ENCODE measurements around the gene OGFOD3. TPM values are rescaled to one million over a fixed set of nuclear protein-coding genes. Genes with fewer than 3 reads are reported as not detected.
"Not testable (repeated sequence)": the region's sequence is repeated elsewhere in the genome, so short reads cannot be mapped to it uniquely, and the experiment has no call there.

Gene OGFOD3
- total RNA-seq, 1 donor from 2014 or later: 35.6 TPM

- no peaks in the 10 kb centered on the region for H3K9me3 Mint-ChIP-seq
- TF ChIP-seq, protein P1, sequence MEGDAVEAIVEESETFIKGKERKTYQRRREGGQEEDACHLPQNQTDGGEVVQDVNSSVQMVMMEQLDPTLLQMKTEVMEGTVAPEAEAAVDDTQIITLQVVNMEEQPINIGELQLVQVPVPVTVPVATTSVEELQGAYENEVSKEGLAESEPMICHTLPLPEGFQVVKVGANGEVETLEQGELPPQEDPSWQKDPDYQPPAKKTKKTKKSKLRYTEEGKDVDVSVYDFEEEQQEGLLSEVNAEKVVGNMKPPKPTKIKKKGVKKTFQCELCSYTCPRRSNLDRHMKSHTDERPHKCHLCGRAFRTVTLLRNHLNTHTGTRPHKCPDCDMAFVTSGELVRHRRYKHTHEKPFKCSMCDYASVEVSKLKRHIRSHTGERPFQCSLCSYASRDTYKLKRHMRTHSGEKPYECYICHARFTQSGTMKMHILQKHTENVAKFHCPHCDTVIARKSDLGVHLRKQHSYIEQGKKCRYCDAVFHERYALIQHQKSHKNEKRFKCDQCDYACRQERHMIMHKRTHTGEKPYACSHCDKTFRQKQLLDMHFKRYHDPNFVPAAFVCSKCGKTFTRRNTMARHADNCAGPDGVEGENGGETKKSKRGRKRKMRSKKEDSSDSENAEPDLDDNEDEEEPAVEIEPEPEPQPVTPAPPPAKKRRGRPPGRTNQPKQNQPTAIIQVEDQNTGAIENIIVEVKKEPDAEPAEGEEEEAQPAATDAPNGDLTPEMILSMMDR (conservative IDR thresholded peaks at IDR 0.05): no peak
- H3K36me3 Mint-ChIP-seq (ENCODE audit: low read depth): no peaks in the 10 kb centered on the region
- peaks cover 5% of the 10 kb centered on the region for H3K4me1 Mint-ChIP-seq
- peaks cover 17% of the 10 kb centered on the region for H3K27me3 Mint-ChIP-seq (ENCODE audit: low read depth)
- DNase-seq (ENCODE audit: low read depth, low spot score): no peak
- no peak overlapping the region for H3K4me3 Mint-ChIP-seq
- H3K27ac Mint-ChIP-seq (ENCODE audit: unreplicated experiment): no peak overlapping the region
These were observed 35.5 kb downstream of the OGFOD3 start for GRCh38 chr17:82382933-82383255.

DNA sequence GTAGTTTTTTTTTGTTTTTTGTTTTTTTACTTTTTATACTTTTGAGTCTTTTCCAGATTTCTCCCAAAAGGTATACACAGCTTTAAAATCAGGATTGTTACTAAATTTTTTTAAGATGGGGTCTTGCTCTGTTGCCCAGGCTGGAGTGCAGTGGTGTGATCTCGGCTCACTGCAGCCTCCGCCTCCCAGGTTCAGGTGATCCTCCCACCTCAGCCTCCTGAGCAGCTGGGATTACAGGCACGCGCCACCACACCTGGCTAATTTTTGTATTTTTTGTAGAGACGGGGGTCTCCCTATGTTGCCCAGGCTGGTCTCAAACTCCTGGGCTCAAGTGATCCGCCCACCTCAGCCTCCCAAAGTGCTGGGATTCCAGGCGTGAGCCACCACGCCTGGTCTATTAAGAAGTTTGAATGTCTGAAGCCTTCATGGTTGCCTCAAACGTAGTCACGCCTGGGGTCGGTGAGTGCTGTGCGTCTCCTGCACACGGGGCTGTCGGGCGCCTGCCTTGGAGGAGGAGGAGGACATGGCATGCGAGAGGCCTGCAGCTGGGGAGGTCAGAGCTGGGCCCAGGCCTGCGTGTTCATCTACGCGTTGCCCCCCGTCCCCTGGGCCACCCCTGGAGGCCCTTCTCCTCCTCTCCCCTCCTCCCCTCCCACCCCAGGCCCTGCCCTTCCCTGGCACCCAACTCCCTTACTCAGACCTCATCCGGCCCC lies 36.0 kb downstream of the OGFOD3 start:
- not testable (repeated sequence) for H3K4me1 Mint-ChIP-seq; H3K4me3 Mint-ChIP-seq; H3K36me3 Mint-ChIP-seq (ENCODE audit: low read depth); DNase-seq (ENCODE audit: low read depth, low spot score); H3K27ac Mint-ChIP-seq (ENCODE audit: unreplicated experiment); H3K9me3 Mint-ChIP-seq
- peaks cover 15% of the 10 kb centered on the region for H3K27me3 Mint-ChIP-seq (ENCODE audit: low read depth)

DNA sequence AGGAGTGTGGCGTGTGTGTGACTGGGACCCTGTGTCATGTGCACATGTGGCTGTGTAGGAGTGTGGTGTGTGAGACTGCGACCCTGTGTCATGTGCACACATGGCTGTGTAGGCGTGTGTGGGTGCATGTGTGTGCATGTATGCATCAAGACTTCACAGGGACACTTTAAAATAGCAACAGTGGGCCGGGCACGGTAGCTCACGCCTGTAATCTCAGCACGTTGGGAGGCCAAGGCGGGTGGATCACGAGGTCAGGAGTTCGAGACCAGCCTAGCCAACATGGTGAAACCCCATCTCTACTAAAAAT lies 36.7 kb downstream of the OGFOD3 start:
- not testable (repeated sequence) for H3K36me3 Mint-ChIP-seq (ENCODE audit: low read depth); DNase-seq (ENCODE audit: low read depth, low spot score); H3K9me3 Mint-ChIP-seq; H3K4me3 Mint-ChIP-seq; H3K27ac Mint-ChIP-seq (ENCODE audit: unreplicated experiment); H3K4me1 Mint-ChIP-seq
- peaks cover 15% of the 10 kb centered on the region for H3K27me3 Mint-ChIP-seq (ENCODE audit: low read depth)

- Mint-ChIP-seq H3K9me3 (no peaks in the 10 kb centered on the region), H3K4me1 (peaks cover 9% of the 10 kb centered on the region), H3K27ac (ENCODE audit: unreplicated experiment) (no peak overlapping the region), H3K4me3 (no peak overlapping the region), H3K36me3 (ENCODE audit: low read depth) (no peaks in the 10 kb centered on the region), H3K27me3 (ENCODE audit: low read depth) (peaks cover 15% of the 10 kb centered on the region)
- TF ChIP-seq, protein P1 (conservative IDR thresholded peaks at IDR 0.05): no peak
- DNase-seq (ENCODE audit: low read depth, low spot score): no peak
These were observed 37.3 kb downstream of the OGFOD3 start for GRCh38 chr17:82380860-82381702.

DNA sequence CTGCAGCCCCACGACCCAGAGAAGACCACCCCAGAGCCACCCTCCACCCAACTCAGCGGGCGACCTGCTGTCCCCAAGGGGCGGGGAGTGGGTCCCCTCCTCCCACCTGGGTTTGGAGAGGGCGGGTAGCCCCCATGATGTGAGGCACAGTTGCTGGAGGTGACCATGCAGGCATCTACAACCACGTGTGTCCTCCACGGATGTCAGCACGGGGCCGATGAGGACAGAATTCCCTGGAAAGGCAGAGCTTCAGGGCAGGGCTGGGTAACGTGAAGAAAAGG lies 39.7 kb downstream of the OGFOD3 start:
- Mint-ChIP-seq H3K27ac (ENCODE audit: unreplicated experiment) (no peak overlapping the region), H3K9me3 (no peaks in the 10 kb centered on the region), H3K27me3 (ENCODE audit: low read depth) (peaks cover 15% of the 10 kb centered on the region), H3K4me1 (peaks cover 9% of the 10 kb centered on the region), H3K36me3 (ENCODE audit: low read depth) (no peaks in the 10 kb centered on the region), H3K4me3 (no peak overlapping the region)
- TF ChIP-seq, protein P1 (conservative IDR thresholded peaks at IDR 0.05): no peak
- no peak for DNase-seq (ENCODE audit: low read depth, low spot score)

- Mint-ChIP-seq H3K4me3 (no peak overlapping the region), H3K36me3 (ENCODE audit: low read depth) (no peaks in the 10 kb centered on the region), H3K4me1 (peaks cover 13% of the 10 kb centered on the region), H3K9me3 (no peaks in the 10 kb centered on the region), H3K27ac (ENCODE audit: unreplicated experiment) (no peak overlapping the region), H3K27me3 (ENCODE audit: low read depth) (peaks cover 20% of the 10 kb centered on the region)
- DNase-seq (ENCODE audit: low read depth, low spot score): no peak
- TF ChIP-seq, protein P1 (conservative IDR thresholded peaks at IDR 0.05): no peak
These were observed 40.3 kb downstream of the OGFOD3 start for GRCh38 chr17:82377924-82378740.

DNA sequence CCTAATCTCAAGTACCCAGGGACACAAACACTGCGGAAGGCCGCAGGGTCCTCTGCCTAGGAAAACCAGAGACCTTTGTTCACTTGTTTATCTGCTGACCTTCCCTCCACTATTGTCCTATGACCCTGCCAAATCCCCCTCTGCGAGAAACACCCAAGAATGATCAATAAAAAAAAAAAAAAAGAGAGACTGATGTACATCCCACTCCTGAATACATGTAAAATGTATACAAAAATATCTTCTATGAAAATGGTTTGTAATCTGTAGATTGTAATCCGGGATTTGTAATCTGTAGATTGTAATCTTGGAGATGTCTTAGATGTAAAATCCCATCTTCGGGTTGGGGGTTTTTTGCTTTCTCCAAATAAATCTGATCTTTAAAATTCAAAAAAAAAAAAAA lies 41.1 kb downstream of the OGFOD3 start:
- Mint-ChIP-seq H3K4me1 (peaks cover 22% of the 10 kb centered on the region), H3K27me3 (ENCODE audit: low read depth) (peaks cover 28% of the 10 kb centered on the region), H3K4me3 (peak overlapping the region; percentile 44)
- not testable (repeated sequence) for DNase-seq (ENCODE audit: low read depth, low spot score); H3K9me3 Mint-ChIP-seq; H3K36me3 Mint-ChIP-seq (ENCODE audit: low read depth); H3K27ac Mint-ChIP-seq (ENCODE audit: unreplicated experiment)
